HG02981 (cell line): Measurements from ENCODE around the gene LRBA.

Source experiments
- ATAC-seq: cut with Tn5 transposase; IDR thresholded peaks from one replicate; pipeline ENCODE4 v1.9.1; 2021; ENCODE audit warnings: mild to moderate bottlenecking, moderate library complexity; ENCODE audit not compliant: unreplicated experiment

Gene LRBA

GRCh38 chr4:150462743-150463142 is 552.3 kb downstream of the LRBA start:
- ATAC-seq = no peak

- ATAC-seq = no peak
Observed at GRCh38 chr4:150461957-150462356, 553.1 kb downstream of the LRBA start.

- no peak for ATAC-seq
Observed at GRCh38 chr4:150457802-150458201, 557.3 kb downstream of the LRBA start.

- ATAC-seq = no peak
Observed at GRCh38 chr4:150451883-150452282, 563.2 kb downstream of the LRBA start.

- ATAC-seq = no peak
Observed at GRCh38 chr4:150447356-150447755, 567.7 kb downstream of the LRBA start.

GRCh38 chr4:150439451-150439933 is 575.6 kb downstream of the LRBA start:
- ATAC-seq = no peak

GRCh38 chr4:150436598-150437370 is 578.3 kb downstream of the LRBA start:
- peak; percentile 44 for ATAC-seq

GRCh38 chr4:150431221-150431620 is 583.9 kb downstream of the LRBA start:
- ATAC-seq = no peak

- no peak for ATAC-seq
Observed at GRCh38 chr4:150425161-150425560, 589.9 kb downstream of the LRBA start.

- no peak for ATAC-seq
Observed at GRCh38 chr4:150423503-150423902, 591.6 kb downstream of the LRBA start.

GRCh38 chr4:150423074-150423473 is 592.0 kb downstream of the LRBA start:
- ATAC-seq = no peak

- no peak for ATAC-seq
Observed at GRCh38 chr4:150421612-150422011, 593.5 kb downstream of the LRBA start.

GRCh38 chr4:150419939-150420338 is 595.1 kb downstream of the LRBA start:
- no peak for ATAC-seq

- no peak for ATAC-seq
Observed at GRCh38 chr4:150418757-150419410, 596.2 kb downstream of the LRBA start.

GRCh38 chr4:150415213-150415612 is 599.9 kb downstream of the LRBA start:
- no peak for ATAC-seq

- no peak for ATAC-seq
Observed at GRCh38 chr4:150411520-150411919, 603.6 kb downstream of the LRBA start.

- ATAC-seq = peak; percentile 86
Observed at GRCh38 chr4:150402871-150403272, 612.2 kb downstream of the LRBA start.

GRCh38 chr4:150401083-150401687 is 613.9 kb downstream of the LRBA start:
- no peak for ATAC-seq

- no peak for ATAC-seq
Observed at GRCh38 chr4:150395872-150396271, 619.2 kb downstream of the LRBA start.

- no peak for ATAC-seq
Observed at GRCh38 chr4:150394046-150394445, 621.0 kb downstream of the LRBA start.

- no peak for ATAC-seq
Observed at GRCh38 chr4:150391052-150391451, 624.0 kb downstream of the LRBA start.

- no peak for ATAC-seq
Observed at GRCh38 chr4:150390531-150390910, 624.6 kb downstream of the LRBA start.
